Fibroblast of skin of left quadriceps (primary cell): ENCODE results near the gene PDCD6IP.
"Not testable (repeated sequence)": the region's sequence is repeated elsewhere in the genome, so short reads cannot be mapped to it uniquely, and the experiment has no call there.

Experiments
- DNase-seq, 2 experiments: peaks; one replicate each; pipeline ENCODE4 v3.0.0-alpha.2; 2013; ENCODE audit warnings: low read depth in 2 of 2

The PDCD6IP gene

GRCh38 chr3:33795131-33795530, 3.3 kb upstream of the PDCD6IP start:
- no peak for DNase-seq

GRCh38 chr3:33795856-33796536, 2.4 kb upstream of the PDCD6IP start:
- DNase-seq: no peak

- no peak for DNase-seq
Measured at GRCh38 chr3:33798113-33798417, 365 bp upstream of the PDCD6IP start.

- DNase-seq: no peak
Measured at GRCh38 chr3:33799202-33799551, 747 bp downstream of the PDCD6IP start.

GRCh38 chr3:33803252-33803651, 4.8 kb downstream of the PDCD6IP start:
- DNase-seq: no peak

- no peak for DNase-seq
Measured at GRCh38 chr3:33803894-33804526, 5.6 kb downstream of the PDCD6IP start.

GRCh38 chr3:33807191-33807590, 8.8 kb downstream of the PDCD6IP start:
- DNase-seq: no peak

GRCh38 chr3:33808559-33808958, 10.1 kb downstream of the PDCD6IP start:
- no peak for DNase-seq

GRCh38 chr3:33810545-33810944, 12.1 kb downstream of the PDCD6IP start:
- DNase-seq: no peak

GRCh38 chr3:33821989-33822388, 23.6 kb downstream of the PDCD6IP start:
- no peak for DNase-seq

GRCh38 chr3:33823821-33824220, 25.4 kb downstream of the PDCD6IP start:
- no peak for DNase-seq

GRCh38 chr3:33825111-33825510, 26.7 kb downstream of the PDCD6IP start:
- DNase-seq: no peak

- DNase-seq: no peak
Measured at GRCh38 chr3:33826206-33826605, 27.8 kb downstream of the PDCD6IP start.

GRCh38 chr3:33826688-33827087, 28.3 kb downstream of the PDCD6IP start:
- peak; percentile 60 to 61 for DNase-seq

- no peak for DNase-seq
Measured at GRCh38 chr3:33829720-33830119, 31.3 kb downstream of the PDCD6IP start.

- peak in 1 of 2 experiments; percentile 7 for DNase-seq
Measured at GRCh38 chr3:33831053-33831452, 32.6 kb downstream of the PDCD6IP start.

GRCh38 chr3:33833408-33834095, 35.1 kb downstream of the PDCD6IP start:
- DNase-seq: no peak

- no peak for DNase-seq
Measured at GRCh38 chr3:33834096-33834453, 35.6 kb downstream of the PDCD6IP start.

GRCh38 chr3:33837182-33837581, 38.8 kb downstream of the PDCD6IP start:
- DNase-seq: not testable (repeated sequence)

- no peak for DNase-seq
Measured at GRCh38 chr3:33839283-33839682, 40.9 kb downstream of the PDCD6IP start.

GRCh38 chr3:33840179-33840578, 41.7 kb downstream of the PDCD6IP start:
- no peak for DNase-seq

- DNase-seq: no peak
Measured at GRCh38 chr3:33848624-33849347, 50.4 kb downstream of the PDCD6IP start.

- not testable (repeated sequence) for DNase-seq
Measured at GRCh38 chr3:33850599-33850998, 52.2 kb downstream of the PDCD6IP start.
